CD4-positive, alpha-beta memory T cell (primary cell): ENCODE measurements around the gene NUCB1. TPM values are rescaled to one million over a fixed set of nuclear protein-coding genes. Genes with fewer than 3 reads are reported as not detected.
"Not testable (repeated sequence)": the region's sequence is repeated elsewhere in the genome, so short reads cannot be mapped to it uniquely, and the experiment has no call there.

Experiments
- CTCF ChIA-PET: fragments of 350-600 bp; sonication (Branson Sonifier 250); formaldehyde crosslinking; loops from one replicate; lab custom pipeline; 2021; ENCODE audit warnings: inconsistent platforms; ENCODE audit not compliant: partially characterized antibody; lab: Charles Lee
- POLR2A ChIA-PET: fragments of 350-600 bp; sonication (Branson Sonifier 250); formaldehyde crosslinking; loops from one replicate; lab custom pipeline; 2021; ENCODE audit not compliant: partially characterized antibody; lab: Charles Lee
- DNase-seq, 5 donors: peaks; one replicate each; pipeline versions ENCODE4 v3.0.0 to v3.0.0-alpha.2; 2020 to 2022; ENCODE audit warnings: mixed read lengths in 1 of 5
- H3K27ac ChIP-seq: one replicate; pipeline ENCODE4 v1.7.0; 2013; ENCODE audit warnings: low read depth, low read length
- H3K27me3 ChIP-seq: 2 replicates; pipeline ENCODE4 v1.7.0; 2013; ENCODE audit warnings: mild to moderate bottlenecking, low read length, moderate library complexity; ENCODE audit not compliant: insufficient read depth
- H3K36me3 ChIP-seq: 2 replicates; pipeline ENCODE4 v1.7.0; 2013; ENCODE audit warnings: mild to moderate bottlenecking, low read length, moderate library complexity; ENCODE audit not compliant: insufficient read depth
- H3K4me1 ChIP-seq: 2 replicates; pipeline ENCODE4 v1.7.0; 2013; ENCODE audit warnings: mild to moderate bottlenecking, low read length, moderate library complexity; ENCODE audit not compliant: insufficient read depth
- H3K4me3 ChIP-seq, 2 donors: one replicate each; pipeline ENCODE4 v1.7.0; 2013; ENCODE audit warnings: low read length in 2 of 2, mild to moderate bottlenecking in 1 of 2
- H3K9me3 ChIP-seq, 2 donors: one replicate each; pipeline ENCODE4 v1.7.0; 2013; ENCODE audit warnings: low read length in 2 of 2, control low read depth in 1 of 2; ENCODE audit not compliant: control insufficient read depth in 1 of 2
- H3K27ac Mint-ChIP-seq, 7 donors: one replicate each; pipeline ENCODE4 v1.8.0; 2020 to 2021; ENCODE audit warnings: mixed read lengths in 7 of 7, mild to moderate bottlenecking in 6 of 7, inconsistent platforms in 3 of 7, moderate library complexity in 3 of 7
- H3K27me3 Mint-ChIP-seq, 2 donors: one replicate each; pipeline ENCODE4 v1.8.0; 2020 to 2021; ENCODE audit warnings: mixed read lengths in 2 of 2
- H3K36me3 Mint-ChIP-seq, 2 donors: one replicate each; pipeline ENCODE4 v1.8.0; 2020 to 2021; ENCODE audit warnings: mixed read lengths in 2 of 2, inconsistent platforms in 1 of 2, mild to moderate bottlenecking in 1 of 2
- H3K4me1 Mint-ChIP-seq, 4 donors: one replicate each; pipeline ENCODE4 v1.8.0; 2020 to 2021; ENCODE audit warnings: mixed read lengths in 4 of 4, mild to moderate bottlenecking in 1 of 4
- H3K4me3 Mint-ChIP-seq, 8 donors: one replicate each; pipeline ENCODE4 v1.8.0; 2020 to 2021; ENCODE audit warnings: mixed read lengths in 8 of 8, mild to moderate bottlenecking in 7 of 8, moderate library complexity in 6 of 8, inconsistent platforms in 3 of 8
- H3K9me3 Mint-ChIP-seq, 8 donors: one replicate each; pipeline ENCODE4 v1.8.0; 2020 to 2021; ENCODE audit warnings: mixed read lengths in 8 of 8, mild to moderate bottlenecking in 5 of 8, inconsistent platforms in 3 of 8, moderate library complexity in 1 of 8
- intact Hi-C: fragments of 100-400 bp; cut with micrococcal nuclease; formaldehyde crosslinking; loops from one replicate; pipeline ENCODE4 v1.15.1; 2023
- polyA plus RNA-seq, 2 donors: library from polyadenylated mRNA; unstranded; fragments of 300-500 nt; fragmentation: Illumina TruSeq; gene quantifications; one replicate each; pipeline ENCODE4 v1.2.3, GENCODE V29; 2021
- total RNA-seq, 2 experiments: library from RNA; stranded (reverse); gene quantifications; one replicate each; pipeline ENCODE4 v1.2.3, GENCODE V29; 2021

Gene NUCB1
- total and polyA plus RNA-seq, 4 experiments from 2014 or later = 65.3 to 145 (median 129) TPM

DNA sequence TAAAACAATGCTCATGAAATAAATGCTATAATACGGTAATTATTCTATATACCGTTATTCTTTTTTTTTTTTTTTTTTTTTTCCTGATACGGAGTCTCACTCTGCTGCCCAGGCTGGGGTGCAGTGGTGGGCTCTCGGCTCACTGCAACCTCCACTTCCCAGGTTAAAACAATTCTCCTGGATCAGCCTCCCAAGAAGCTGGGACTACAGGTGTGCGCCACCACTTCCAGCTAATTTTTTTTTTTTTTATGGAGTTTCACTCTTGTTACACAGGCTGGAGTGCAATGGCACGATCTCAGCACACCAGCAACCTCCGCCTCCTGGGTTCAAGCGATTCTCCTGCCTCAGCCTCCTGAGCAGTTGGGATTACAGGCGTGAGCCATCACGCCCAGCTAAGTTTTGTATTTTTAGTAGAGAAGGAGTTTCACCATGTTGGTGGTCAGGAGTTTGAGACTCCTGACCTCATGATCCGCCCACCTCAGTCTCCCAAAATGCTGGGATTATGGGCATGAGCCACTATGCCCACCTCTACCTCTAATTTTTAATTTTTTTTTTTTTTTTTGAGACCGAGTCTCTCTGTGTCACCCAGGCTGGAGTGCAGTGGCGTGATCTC is 21.0 kb upstream of the NUCB1 start:
- Mint-ChIP-seq H3K36me3 (peaks cover 21 to 47% of the 10 kb centered on the region in 2 donors), H3K27me3 (no peaks in the 10 kb centered on the region), H3K4me1 (peaks cover 14 to 42% (median 27%) of the 10 kb centered on the region in 4 donors), H3K9me3 (peaks cover 0 to 14% (median 0%) of the 10 kb centered on the region in 8 donors), H3K4me3 (no peak overlapping the region), H3K27ac (peak overlapping the region in 4 of 7 donors; percentile 47 to 99 (median 67))
- no peaks in the 10 kb centered on the region for H3K27me3 ChIP-seq
- intact Hi-C loops = no loop called here
- ChIA-PET POLR2A (interaction anchor here (0.6 kb wide), 1 partner anchor 31 kb away, joined by 3 read pairs; no protein-coding TSS in a partner anchor), CTCF (interaction anchor here (0.6 to 1.2 kb wide), 5 partner anchors 24 to 362 kb away, joined by 3 to 4 read pairs (median 3); partner anchors contain the start of genes GYS1 and RUVBL2)
- peaks cover 5% of the 10 kb centered on the region for H3K36me3 ChIP-seq
- DNase-seq = peak in 3 of 5 donors; percentile 13 to 23 (median 16)
- peaks cover 27% of the 10 kb centered on the region for H3K4me1 ChIP-seq
- H3K27ac ChIP-seq = no peak overlapping the region
- no peak overlapping the region for H3K4me3 ChIP-seq
- no peaks in the 10 kb centered on the region for H3K9me3 ChIP-seq

GRCh38 chr19:48879696-48880095 is 20.4 kb upstream of the NUCB1 start:
- POLR2A ChIA-PET, H3K36me3 ChIP-seq, H3K4me3 Mint-ChIP-seq, H3K27me3 Mint-ChIP-seq, H3K27ac ChIP-seq, intact Hi-C loops, H3K9me3 ChIP-seq, H3K4me3 ChIP-seq, H3K27me3 ChIP-seq: not testable (repeated sequence)
- peaks cover 10 to 37% (median 21%) of the 10 kb centered on the region in 4 donors for H3K4me1 Mint-ChIP-seq
- peaks cover 22% of the 10 kb centered on the region for H3K4me1 ChIP-seq
- DNase-seq = peak in 3 of 5 donors; percentile 13 to 26 (median 24)
- H3K27ac Mint-ChIP-seq = peak overlapping the region in 3 of 7 donors; percentile 24 to 99 (median 74)
- H3K36me3 Mint-ChIP-seq = peaks cover 15 to 42% of the 10 kb centered on the region in 2 donors
- CTCF ChIA-PET = interaction anchor here (0.6 to 0.7 kb wide), 4 partner anchors 25 to 969 kb away, joined by 3 read pairs; no protein-coding TSS in a partner anchor
- peaks cover 0 to 14% (median 0%) of the 10 kb centered on the region in 8 donors for H3K9me3 Mint-ChIP-seq

DNA sequence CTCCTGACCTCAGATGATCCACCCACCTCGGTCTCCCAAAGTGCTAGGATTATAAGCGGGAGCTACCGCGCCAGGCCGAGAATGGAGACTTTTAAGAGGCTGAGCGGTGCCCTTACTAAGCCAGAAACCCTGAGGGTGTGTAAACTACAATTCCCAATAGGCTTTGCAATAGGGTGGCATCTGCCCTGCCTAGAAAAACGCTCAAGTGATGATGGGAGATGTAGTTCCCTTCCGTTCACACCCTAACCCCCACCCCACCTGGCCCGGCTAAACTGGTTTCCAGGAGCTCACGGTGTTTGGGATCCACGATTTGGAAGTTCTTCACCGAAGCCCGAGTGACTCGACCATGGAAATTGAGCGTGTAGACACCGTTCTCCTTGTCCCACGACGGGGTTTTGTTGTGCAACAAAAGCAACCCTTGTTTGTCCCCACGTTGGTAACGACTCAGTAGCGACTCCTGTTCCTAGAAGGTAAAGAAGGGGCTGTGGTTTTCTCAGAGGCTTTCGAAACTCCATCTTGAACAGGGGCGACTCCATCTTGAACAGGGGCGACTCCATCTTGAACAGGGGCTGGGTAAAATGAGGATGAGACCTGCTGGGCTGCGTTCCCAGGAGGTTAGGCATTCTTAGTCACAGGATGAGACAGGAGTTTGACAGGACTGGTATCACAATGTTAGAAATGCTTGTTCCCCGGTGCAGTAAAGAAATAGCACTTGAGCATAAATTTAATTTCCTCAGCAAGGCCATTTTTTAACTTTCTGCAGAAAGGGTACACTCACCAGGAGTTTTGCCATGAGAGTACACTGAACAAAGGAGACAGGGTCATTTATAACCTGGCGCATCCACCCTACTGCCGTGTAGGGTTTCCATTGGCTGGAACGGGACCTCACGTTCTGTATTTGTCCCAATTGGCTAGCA is 18.1 kb upstream of the NUCB1 start:
- ChIA-PET CTCF (no interaction called here), POLR2A (interaction anchor here (0.6 to 2.3 kb wide), 5 partner anchors 9 to 705 kb away, joined by 3 to 10 read pairs (median 7); partner anchors contain the start of genes NUCB1 and PPP1R15A)
- H3K4me1 Mint-ChIP-seq = peaks cover 1 to 18% (median 6%) of the 10 kb centered on the region in 4 donors
- H3K4me3 Mint-ChIP-seq = peak overlapping the region in 2 of 8 donors; percentile 25 to 54
- Histone ChIP-seq H3K27ac (no peak overlapping the region), H3K27me3 (no peaks in the 10 kb centered on the region), H3K9me3 (no peaks in the 10 kb centered on the region), H3K4me3 (no peak overlapping the region), H3K36me3 (no peaks in the 10 kb centered on the region), H3K4me1 (peaks cover 5% of the 10 kb centered on the region)
- peaks cover 0 to 19% (median 0%) of the 10 kb centered on the region in 8 donors for H3K9me3 Mint-ChIP-seq
- H3K27ac Mint-ChIP-seq = peak overlapping the region in 5 of 7 donors; percentile 43 to 99 (median 68)
- intact Hi-C loops = no loop called here
- H3K27me3 Mint-ChIP-seq = no peaks in the 10 kb centered on the region
- peak; percentile 37 to 60 (median 46) for DNase-seq
- H3K36me3 Mint-ChIP-seq = peaks cover 4 to 28% of the 10 kb centered on the region in 2 donors

DNA sequence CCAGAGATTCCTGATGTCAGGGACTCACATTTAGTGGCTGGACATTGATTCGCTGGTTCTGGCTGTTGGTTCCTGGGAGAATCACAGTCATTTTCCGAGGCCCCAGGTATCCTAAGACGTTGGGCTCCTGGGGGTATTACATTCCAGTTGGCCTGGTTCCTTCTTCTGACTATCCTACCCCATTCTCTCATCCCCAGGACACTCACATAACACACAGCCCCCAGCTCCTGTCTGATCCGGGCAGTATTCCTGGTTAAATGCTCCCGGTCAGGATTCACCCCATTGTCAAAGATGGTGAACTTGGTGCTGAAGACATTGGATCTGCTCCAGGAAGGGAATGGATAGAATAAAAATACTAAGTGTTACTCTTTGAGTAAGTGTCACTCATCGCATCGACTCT is 16.4 kb upstream of the NUCB1 start:
- Mint-ChIP-seq H3K36me3 (peaks cover 0 to 11% of the 10 kb centered on the region in 2 donors), H3K9me3 (peaks cover 0 to 18% (median 0%) of the 10 kb centered on the region in 8 donors), H3K4me1 (peaks cover under 1 to 7% (median 2%) of the 10 kb centered on the region in 4 donors), H3K4me3 (no peak overlapping the region), H3K27me3 (no peaks in the 10 kb centered on the region), H3K27ac (peak overlapping the region in 4 of 7 donors; percentile 30 to 99 (median 82))
- Histone ChIP-seq H3K36me3 (no peaks in the 10 kb centered on the region), H3K27ac (no peak overlapping the region), H3K27me3 (no peaks in the 10 kb centered on the region), H3K4me1 (peaks cover 2% of the 10 kb centered on the region), H3K4me3 (no peak overlapping the region), H3K9me3 (no peaks in the 10 kb centered on the region)
- POLR2A ChIA-PET = no interaction called here
- no peak for DNase-seq
- intact Hi-C loops = no loop called here
- CTCF ChIA-PET = interaction anchor here (0.6 kb wide), 1 partner anchor 87 kb away, joined by 3 read pairs; no protein-coding TSS in a partner anchor

GRCh38 chr19:48887861-48888612 is 12.1 kb upstream of the NUCB1 start:
- Mint-ChIP-seq H3K4me1 (peaks cover 0 to 4% (median 0%) of the 10 kb centered on the region in 4 donors), H3K27ac (no peak overlapping the region), H3K36me3 (peaks cover 0 to 4% of the 10 kb centered on the region in 2 donors), H3K4me3 (peak overlapping the region in 1 of 8 donors; percentile 48), H3K9me3 (peaks cover 0 to 5% (median 0%) of the 10 kb centered on the region in 8 donors), H3K27me3 (peaks cover 11 to 17% of the 10 kb centered on the region in 2 donors)
- POLR2A ChIA-PET = interaction anchor here (1.6 kb wide), 1 partner anchor 16 kb away, joined by 5 read pairs; the partner anchor contains the start of gene PPP1R15A
- CTCF ChIA-PET = no interaction called here
- no peak for DNase-seq
- Histone ChIP-seq H3K27ac (no peak overlapping the region), H3K4me1 (no peaks in the 10 kb centered on the region), H3K27me3 (no peaks in the 10 kb centered on the region), H3K36me3 (no peaks in the 10 kb centered on the region), H3K9me3 (no peaks in the 10 kb centered on the region), H3K4me3 (no peak overlapping the region)
- intact Hi-C loops = no loop called here

DNA sequence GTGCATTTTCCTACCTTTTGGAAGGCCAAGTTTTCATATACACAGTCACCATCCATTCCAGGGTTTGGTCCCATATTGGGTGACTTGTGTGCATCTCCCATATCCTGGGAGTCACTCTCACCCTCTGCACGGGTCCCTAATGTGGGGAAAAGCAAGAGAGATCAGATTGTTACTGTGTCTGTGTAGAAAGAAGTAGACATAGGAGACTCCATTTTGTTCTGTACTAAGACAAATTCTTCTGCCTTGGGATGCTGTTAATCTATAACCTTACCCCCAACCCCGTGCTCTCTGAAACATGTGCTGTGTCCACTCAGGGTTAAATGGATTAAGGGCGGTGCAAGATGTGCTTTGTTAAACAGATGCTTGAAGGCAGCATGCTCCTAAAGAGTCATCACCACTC is 10.6 kb upstream of the NUCB1 start:
- H3K4me3 ChIP-seq, CTCF ChIA-PET, H3K36me3 Mint-ChIP-seq, H3K4me1 Mint-ChIP-seq, intact Hi-C loops, H3K27me3 ChIP-seq, H3K9me3 ChIP-seq, H3K4me3 Mint-ChIP-seq, DNase-seq, H3K9me3 Mint-ChIP-seq, POLR2A ChIA-PET, H3K27ac ChIP-seq, H3K36me3 ChIP-seq, H3K4me1 ChIP-seq: not testable (repeated sequence)
- Mint-ChIP-seq H3K27me3 (peaks cover 16 to 19% of the 10 kb centered on the region in 2 donors), H3K27ac (peak overlapping the region in 3 of 7 donors; percentile 7 to 51 (median 31))
